Measurements from ENCODE around the gene DLGAP4.

DNA sequence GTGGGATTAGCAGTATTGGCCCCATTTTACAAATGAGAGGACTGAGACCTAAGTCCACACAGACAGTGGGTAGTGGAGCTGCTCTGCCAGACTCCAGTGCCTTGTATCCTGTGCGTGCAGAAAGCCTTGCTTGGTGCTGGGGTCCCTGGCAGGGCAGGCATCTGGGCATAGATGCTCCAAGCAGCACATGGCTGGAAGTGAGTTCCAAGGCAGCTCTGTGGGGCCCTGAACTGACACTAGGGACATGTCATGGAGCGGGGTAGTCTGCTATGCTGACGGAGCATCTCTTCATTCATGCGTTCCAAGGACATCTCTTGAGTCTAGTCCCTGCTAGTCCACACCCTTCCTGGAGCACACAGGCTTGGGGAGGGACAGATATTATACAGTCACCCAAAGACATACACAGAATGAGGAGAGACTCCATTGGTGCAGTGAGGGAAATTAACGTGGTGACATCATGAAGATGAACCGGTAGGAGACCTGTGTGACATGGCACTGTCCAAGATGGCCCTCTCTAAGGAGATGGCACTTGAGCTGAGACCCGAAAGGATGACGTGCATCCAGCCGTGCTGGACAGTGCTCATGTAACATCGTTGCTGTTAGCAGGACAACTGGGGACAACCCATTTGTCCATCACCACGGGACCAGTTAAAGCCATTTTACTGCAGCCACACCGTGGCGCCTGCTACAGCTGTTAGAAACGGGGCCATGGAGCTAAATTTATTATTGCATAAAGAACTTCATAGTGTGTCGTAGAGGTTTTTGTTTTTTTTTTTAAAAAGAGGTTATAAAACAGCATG is 65.1 kb downstream of the DLGAP4 start:
- TF ChIP-seq, protein P1, sequence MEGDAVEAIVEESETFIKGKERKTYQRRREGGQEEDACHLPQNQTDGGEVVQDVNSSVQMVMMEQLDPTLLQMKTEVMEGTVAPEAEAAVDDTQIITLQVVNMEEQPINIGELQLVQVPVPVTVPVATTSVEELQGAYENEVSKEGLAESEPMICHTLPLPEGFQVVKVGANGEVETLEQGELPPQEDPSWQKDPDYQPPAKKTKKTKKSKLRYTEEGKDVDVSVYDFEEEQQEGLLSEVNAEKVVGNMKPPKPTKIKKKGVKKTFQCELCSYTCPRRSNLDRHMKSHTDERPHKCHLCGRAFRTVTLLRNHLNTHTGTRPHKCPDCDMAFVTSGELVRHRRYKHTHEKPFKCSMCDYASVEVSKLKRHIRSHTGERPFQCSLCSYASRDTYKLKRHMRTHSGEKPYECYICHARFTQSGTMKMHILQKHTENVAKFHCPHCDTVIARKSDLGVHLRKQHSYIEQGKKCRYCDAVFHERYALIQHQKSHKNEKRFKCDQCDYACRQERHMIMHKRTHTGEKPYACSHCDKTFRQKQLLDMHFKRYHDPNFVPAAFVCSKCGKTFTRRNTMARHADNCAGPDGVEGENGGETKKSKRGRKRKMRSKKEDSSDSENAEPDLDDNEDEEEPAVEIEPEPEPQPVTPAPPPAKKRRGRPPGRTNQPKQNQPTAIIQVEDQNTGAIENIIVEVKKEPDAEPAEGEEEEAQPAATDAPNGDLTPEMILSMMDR (IDR thresholded peaks at IDR 0.05), result no peak
- no peak for TF ChIP-seq POLR2A (IDR thresholded peaks at IDR 0.05)

All from stomach (tissue), 4 donors.